ENCODE results near the gene DCDC2C.

DNA sequence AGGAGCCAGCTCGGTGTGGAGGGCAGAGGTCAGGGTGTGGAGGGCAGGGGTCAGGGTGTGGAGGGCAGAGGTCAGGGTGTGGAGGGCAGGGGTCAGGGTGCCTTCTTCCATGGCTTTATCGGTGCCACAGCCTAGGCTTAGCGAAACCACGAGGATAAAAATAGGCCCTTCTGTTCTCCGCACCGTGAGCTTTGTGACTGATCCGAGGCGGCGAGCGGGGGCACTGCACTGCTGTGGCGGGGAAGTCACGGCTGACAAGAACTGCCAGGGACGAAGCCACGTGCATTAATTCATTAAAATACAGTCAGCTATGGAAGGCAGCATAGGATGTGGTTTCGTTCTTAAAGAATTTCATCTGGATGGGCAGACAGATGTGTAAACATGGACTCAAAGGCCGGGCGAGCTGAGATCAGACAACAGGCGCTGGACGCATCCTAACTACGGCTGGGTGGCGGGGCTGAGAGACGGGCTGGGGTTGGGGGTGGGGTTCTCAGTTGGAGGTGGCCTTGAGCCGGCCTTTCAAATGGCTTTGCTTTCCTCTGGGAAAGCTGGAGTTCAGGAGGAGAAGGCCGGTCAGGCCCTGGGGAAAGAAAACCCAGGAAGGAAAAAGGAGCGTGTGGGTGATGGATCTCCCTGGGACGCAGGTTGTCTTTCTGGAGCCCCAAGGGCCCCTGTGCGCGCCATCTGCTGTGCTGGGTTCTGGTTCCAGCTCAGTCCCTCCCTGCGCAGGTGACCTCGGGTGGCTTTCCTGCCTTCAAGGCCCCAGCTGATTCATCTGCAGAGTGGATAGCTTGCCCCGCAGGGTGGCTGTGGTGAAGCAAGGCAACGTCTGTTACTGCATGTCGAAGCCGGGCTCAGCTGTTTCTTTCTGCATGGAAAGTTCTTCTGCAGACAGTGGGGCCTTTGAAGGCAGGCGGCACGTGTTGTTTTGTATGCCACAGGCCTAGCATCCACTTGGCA is 46.3 kb upstream of the DCDC2C start:
- TF ChIP-seq, protein P1, sequence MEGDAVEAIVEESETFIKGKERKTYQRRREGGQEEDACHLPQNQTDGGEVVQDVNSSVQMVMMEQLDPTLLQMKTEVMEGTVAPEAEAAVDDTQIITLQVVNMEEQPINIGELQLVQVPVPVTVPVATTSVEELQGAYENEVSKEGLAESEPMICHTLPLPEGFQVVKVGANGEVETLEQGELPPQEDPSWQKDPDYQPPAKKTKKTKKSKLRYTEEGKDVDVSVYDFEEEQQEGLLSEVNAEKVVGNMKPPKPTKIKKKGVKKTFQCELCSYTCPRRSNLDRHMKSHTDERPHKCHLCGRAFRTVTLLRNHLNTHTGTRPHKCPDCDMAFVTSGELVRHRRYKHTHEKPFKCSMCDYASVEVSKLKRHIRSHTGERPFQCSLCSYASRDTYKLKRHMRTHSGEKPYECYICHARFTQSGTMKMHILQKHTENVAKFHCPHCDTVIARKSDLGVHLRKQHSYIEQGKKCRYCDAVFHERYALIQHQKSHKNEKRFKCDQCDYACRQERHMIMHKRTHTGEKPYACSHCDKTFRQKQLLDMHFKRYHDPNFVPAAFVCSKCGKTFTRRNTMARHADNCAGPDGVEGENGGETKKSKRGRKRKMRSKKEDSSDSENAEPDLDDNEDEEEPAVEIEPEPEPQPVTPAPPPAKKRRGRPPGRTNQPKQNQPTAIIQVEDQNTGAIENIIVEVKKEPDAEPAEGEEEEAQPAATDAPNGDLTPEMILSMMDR (IDR thresholded peaks at IDR 0.05): no peak
- TF ChIP-seq JUND (IDR thresholded peaks at IDR 0.05) (no peak), POLR2AphosphoS5 (IDR thresholded peaks at IDR 0.05; ENCODE audit: low read depth, low read length) (no peak), CHD2 (IDR thresholded peaks at IDR 0.05; ENCODE audit: low read length, partially characterized antibody) (no peak), GABPA (IDR thresholded peaks at IDR 0.05; ENCODE audit: low read depth) (no peak), MXI1 (IDR thresholded peaks at IDR 0.05; ENCODE audit: low read depth, low read length) (no peak)
- TF ChIP-seq, protein P2, sequence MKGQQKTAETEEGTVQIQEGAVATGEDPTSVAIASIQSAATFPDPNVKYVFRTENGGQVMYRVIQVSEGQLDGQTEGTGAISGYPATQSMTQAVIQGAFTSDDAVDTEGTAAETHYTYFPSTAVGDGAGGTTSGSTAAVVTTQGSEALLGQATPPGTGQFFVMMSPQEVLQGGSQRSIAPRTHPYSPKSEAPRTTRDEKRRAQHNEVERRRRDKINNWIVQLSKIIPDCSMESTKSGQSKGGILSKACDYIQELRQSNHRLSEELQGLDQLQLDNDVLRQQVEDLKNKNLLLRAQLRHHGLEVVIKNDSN (IDR thresholded peaks at IDR 0.05; ENCODE audit: borderline replicate concordance, low read depth): no peak
